NT2/D1 (cell line): ENCODE measurements around the gene ERH.

ENCODE experiments used
- DNase-seq: peaks from one replicate; pipeline ENCODE4 v3.0.0-alpha.2; 2011; ENCODE audit warnings: low read depth, low spot score
- H3K27me3 ChIP-seq: 2 replicates; pipeline ENCODE4 v1.6.0; 2011; ENCODE audit warnings: mild to moderate bottlenecking; ENCODE audit not compliant: insufficient read length, insufficient read depth
- H3K36me3 ChIP-seq: 2 replicates; pipeline ENCODE4 v1.6.1; 2011; ENCODE audit warnings: mild to moderate bottlenecking, low read length, mixed read lengths; ENCODE audit not compliant: insufficient read depth, insufficient read length
- H3K4me1 ChIP-seq: 2 replicates; pipeline ENCODE4 v1.5.1; 2011; ENCODE audit not compliant: insufficient read depth, insufficient read length
- H3K4me3 ChIP-seq: 2 replicates; pipeline ENCODE4 v1.5.1; 2011; ENCODE audit warnings: low read depth; ENCODE audit not compliant: insufficient read length
- H3K9ac ChIP-seq: 2 replicates; pipeline ENCODE4 v1.6.0; 2011; ENCODE audit warnings: low read depth; ENCODE audit not compliant: insufficient read length
- H3K9me3 ChIP-seq: 2 replicates; pipeline ENCODE4 v1.5.1; 2011; ENCODE audit warnings: mild to moderate bottlenecking, low read length; ENCODE audit not compliant: insufficient read depth
- SUZ12 ChIP-seq: IDR thresholded peaks from 2 replicates; pipeline ENCODE4 v1.6.1; 2011; ENCODE audit not compliant: insufficient read length, insufficient read depth; ENCODE audit errors: extremely low read depth
- YY1 ChIP-seq: IDR thresholded peaks from 2 replicates; pipeline ENCODE4 v1.6.1; 2011; ENCODE audit not compliant: insufficient read length, insufficient read depth
- ZNF274 ChIP-seq: IDR thresholded peaks from 2 replicates; pipeline ENCODE4 v1.6.1; 2011; ENCODE audit warnings: mild to moderate bottlenecking, low read depth, low read length

The ERH gene

GRCh38 chr14:69333791-69334337, 64.2 kb downstream of the ERH start:
- Histone ChIP-seq H3K4me1 (peaks cover 6% of the 10 kb centered on the region), H3K27me3 (no peaks in the 10 kb centered on the region), H3K4me3 (no peak overlapping the region), H3K9ac (no peak overlapping the region), H3K36me3 (no peaks in the 10 kb centered on the region), H3K9me3 (no peaks in the 10 kb centered on the region; the same call in 1 of the 2 replicates)
- no peak for DNase-seq
- TF ChIP-seq SUZ12 (no peak), YY1 (no peak), ZNF274 (no peak)

GRCh38 chr14:69332782-69333395, 65.2 kb downstream of the ERH start:
- Histone ChIP-seq H3K27me3 (no peaks in the 10 kb centered on the region), H3K36me3 (no peaks in the 10 kb centered on the region), H3K4me3 (no peak overlapping the region), H3K9me3 (no peaks in the 10 kb centered on the region; the same call in 1 of the 2 replicates), H3K9ac (no peak overlapping the region), H3K4me1 (peaks cover 6% of the 10 kb centered on the region)
- TF ChIP-seq SUZ12, result no peak
- no peak for TF ChIP-seq YY1
- TF ChIP-seq ZNF274, result no peak
- no peak for DNase-seq

- no peak overlapping the region for H3K4me3 ChIP-seq
- no peaks in the 10 kb centered on the region for H3K36me3 ChIP-seq
- H3K9ac ChIP-seq, result no peak overlapping the region
- TF ChIP-seq SUZ12, result no peak
- no peak for TF ChIP-seq ZNF274
- TF ChIP-seq YY1, result no peak
- H3K4me1 ChIP-seq, result peaks cover 6% of the 10 kb centered on the region
- no peaks in the 10 kb centered on the region for H3K27me3 ChIP-seq
- no peak for DNase-seq
- no peaks in the 10 kb centered on the region; the same call in 1 of the 2 replicates for H3K9me3 ChIP-seq
Measured at GRCh38 chr14:69331206-69331605, 66.9 kb downstream of the ERH start.
